ENCODE data around the gene ALDH2.

The ALDH2 gene

DNA sequence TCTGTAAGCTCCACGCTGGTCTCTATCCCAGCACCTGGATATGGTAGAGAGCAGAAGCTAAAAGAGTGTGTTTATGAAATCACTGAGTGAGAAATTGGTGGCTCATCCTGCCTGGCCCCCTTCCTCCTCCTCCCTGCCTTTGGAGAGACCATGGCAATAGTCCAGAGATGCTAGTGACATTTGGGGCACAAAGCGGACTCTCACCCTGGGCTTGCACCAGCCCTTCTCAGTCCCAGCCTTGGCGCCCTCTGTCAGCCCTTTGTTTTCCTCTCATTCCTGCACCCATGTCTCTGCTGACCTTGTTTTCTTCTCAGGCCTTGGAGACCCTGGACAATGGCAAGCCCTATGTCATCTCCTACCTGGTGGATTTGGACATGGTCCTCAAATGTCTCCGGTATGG, 18.2 kb downstream of the ALDH2 start:
- H3K4me3 ChIP-seq (ENCODE audit: control insufficient read depth, low read depth, low read length) = no peak overlapping the region
- no peak for DNase-seq (ENCODE audit: low read depth)
- TF ChIP-seq, protein P1, sequence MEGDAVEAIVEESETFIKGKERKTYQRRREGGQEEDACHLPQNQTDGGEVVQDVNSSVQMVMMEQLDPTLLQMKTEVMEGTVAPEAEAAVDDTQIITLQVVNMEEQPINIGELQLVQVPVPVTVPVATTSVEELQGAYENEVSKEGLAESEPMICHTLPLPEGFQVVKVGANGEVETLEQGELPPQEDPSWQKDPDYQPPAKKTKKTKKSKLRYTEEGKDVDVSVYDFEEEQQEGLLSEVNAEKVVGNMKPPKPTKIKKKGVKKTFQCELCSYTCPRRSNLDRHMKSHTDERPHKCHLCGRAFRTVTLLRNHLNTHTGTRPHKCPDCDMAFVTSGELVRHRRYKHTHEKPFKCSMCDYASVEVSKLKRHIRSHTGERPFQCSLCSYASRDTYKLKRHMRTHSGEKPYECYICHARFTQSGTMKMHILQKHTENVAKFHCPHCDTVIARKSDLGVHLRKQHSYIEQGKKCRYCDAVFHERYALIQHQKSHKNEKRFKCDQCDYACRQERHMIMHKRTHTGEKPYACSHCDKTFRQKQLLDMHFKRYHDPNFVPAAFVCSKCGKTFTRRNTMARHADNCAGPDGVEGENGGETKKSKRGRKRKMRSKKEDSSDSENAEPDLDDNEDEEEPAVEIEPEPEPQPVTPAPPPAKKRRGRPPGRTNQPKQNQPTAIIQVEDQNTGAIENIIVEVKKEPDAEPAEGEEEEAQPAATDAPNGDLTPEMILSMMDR (conservative IDR thresholded peaks at IDR 0.05; ENCODE audit: control insufficient read depth, insufficient read depth, low read depth, low read length) = no peak

DNA sequence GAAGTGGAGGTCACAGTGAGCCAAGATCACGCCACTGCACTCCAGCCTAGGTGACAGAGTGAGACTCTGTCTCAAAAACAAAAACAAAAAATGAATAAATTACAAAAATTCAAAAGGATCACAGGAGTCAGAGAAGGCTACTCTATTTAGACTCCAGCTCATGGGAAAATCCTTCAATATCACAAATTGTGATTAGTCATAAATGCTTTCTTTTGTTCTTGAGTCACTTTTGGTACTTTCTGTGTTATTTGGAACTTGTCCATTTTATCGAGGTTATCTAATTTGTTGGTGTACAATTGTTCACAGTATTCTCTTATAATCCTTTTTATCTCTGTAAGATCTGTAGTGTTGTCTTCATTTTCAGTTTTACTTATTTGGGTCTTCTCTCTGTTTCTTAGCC, 18.9 kb downstream of the ALDH2 start:
- DNase-seq (ENCODE audit: low read depth) = peak; percentile 73
- TF ChIP-seq, protein P1 (conservative IDR thresholded peaks at IDR 0.05; ENCODE audit: control insufficient read depth, insufficient read depth, low read depth, low read length) = no peak
- H3K4me3 ChIP-seq (ENCODE audit: control insufficient read depth, low read depth, low read length) = no peak overlapping the region

DNA sequence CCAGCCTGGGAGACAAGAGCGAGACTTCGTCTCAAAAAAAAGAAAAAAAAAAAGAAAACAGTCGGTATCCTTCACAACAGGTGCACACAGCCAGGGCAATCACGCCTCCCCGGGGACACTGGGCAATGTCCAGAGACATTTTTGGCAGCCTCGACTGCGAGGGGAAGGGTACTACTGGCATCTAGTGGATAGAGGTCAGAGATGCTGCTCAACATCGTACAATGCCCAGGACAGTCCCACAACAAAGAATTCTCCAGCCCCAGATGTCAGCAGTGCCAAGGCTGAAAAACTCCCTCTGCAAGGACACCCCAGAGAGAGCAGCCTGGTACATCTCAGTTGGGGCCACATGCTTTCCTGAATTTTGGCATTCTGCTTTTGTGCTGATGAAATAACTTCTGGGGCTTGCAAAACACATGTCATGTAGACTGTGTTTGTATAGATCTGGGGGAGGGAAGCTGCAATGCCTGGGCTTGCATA, 21.5 kb downstream of the ALDH2 start:
- no peak overlapping the region for H3K4me3 ChIP-seq (ENCODE audit: control insufficient read depth, low read depth, low read length)
- peak; percentile 52 for DNase-seq (ENCODE audit: low read depth)
- TF ChIP-seq, protein P1 (conservative IDR thresholded peaks at IDR 0.05; ENCODE audit: control insufficient read depth, insufficient read depth, low read depth, low read length) = peak; percentile 31

DNA sequence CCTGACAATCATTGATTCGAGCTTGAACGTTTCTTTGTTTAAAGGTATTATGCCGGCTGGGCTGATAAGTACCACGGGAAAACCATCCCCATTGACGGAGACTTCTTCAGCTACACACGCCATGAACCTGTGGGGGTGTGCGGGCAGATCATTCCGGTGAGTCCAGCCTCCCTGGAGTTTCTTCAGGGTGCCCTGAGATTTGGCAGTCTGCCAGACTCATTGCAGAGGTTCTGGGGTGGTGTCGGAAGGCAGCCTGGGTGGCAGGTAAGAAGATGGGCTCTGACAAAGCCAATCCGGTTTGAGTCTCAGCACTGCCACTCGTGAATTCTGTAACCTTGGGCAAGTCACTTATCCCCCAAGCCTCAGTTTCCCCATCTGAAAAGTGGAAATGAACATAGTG, 23.0 kb downstream of the ALDH2 start:
- TF ChIP-seq, protein P1 (conservative IDR thresholded peaks at IDR 0.05; ENCODE audit: control insufficient read depth, insufficient read depth, low read depth, low read length) = no peak
- DNase-seq (ENCODE audit: low read depth) = no peak
- H3K4me3 ChIP-seq (ENCODE audit: control insufficient read depth, low read depth, low read length) = no peak overlapping the region

DNA sequence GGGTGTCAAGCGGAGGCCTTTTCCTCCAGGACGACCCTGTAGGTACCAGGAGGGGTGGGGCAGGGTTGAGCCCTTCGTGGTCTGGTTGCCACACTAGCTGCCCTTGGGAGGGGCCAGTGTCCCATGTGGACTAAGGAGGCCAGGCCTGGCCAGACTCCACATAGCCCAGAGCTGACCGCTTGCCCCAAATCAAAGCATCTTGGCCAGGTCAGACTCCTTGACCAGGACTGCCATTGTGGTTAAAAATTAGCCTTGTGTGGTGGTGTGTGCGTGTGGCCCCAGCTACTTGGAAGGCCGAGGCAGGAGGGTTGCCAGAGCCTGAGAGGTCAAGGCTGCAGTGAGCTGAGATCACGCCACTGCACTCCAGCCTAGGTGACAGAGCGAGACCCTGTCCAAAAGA, 24.8 kb downstream of the ALDH2 start:
- TF ChIP-seq, protein P1 (conservative IDR thresholded peaks at IDR 0.05; ENCODE audit: control insufficient read depth, insufficient read depth, low read depth, low read length) = no peak
- H3K4me3 ChIP-seq (ENCODE audit: control insufficient read depth, low read depth, low read length) = no peak overlapping the region
- DNase-seq (ENCODE audit: low read depth) = no peak

DNA sequence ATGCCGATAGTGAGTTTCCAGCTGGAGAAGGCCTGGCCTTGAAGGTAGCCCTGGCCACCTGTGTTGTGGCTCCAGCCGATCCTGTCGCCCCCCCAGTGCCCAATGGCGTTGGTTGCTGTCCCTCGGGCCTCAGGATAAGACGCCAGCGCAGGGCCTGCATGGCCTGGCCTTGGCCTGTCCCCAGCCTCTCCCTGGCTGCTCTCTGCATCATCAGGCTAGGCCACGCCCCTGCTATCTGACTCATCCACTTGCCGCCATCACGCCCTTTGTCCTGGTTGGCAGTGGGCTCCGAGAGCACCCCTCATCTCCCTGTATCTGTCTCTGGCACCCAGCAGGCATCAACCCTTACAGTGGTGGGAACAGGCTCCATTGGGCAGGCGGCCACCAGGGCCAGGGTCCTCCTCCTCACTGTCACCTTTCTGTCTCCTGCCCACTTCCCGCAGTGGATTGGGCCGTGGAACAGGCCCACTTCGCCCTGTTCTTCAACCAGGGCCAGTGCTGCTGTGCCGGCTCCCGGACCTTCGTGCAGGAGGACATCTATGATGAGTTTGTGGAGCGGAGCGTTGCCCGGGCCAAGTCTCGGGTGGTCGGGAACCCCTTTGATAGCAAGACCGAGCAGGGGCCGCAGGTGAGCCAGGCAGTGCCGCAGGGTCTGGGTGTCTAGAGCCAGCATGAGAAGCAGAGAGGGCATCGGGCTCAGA, 25.6 kb downstream of the ALDH2 start:
- no peak overlapping the region for H3K4me3 ChIP-seq (ENCODE audit: control insufficient read depth, low read depth, low read length)
- TF ChIP-seq, protein P1 (conservative IDR thresholded peaks at IDR 0.05; ENCODE audit: control insufficient read depth, insufficient read depth, low read depth, low read length) = no peak
- DNase-seq (ENCODE audit: low read depth) = peak; percentile 77
